ENCODE measurements around the gene PRXL2A. TPM values are rescaled to one million over a fixed set of nuclear protein-coding genes. Genes with fewer than 3 reads are reported as not detected.

The PRXL2A gene
- total RNA-seq, 1 donor from 2014 or later = 52.9 TPM

DNA sequence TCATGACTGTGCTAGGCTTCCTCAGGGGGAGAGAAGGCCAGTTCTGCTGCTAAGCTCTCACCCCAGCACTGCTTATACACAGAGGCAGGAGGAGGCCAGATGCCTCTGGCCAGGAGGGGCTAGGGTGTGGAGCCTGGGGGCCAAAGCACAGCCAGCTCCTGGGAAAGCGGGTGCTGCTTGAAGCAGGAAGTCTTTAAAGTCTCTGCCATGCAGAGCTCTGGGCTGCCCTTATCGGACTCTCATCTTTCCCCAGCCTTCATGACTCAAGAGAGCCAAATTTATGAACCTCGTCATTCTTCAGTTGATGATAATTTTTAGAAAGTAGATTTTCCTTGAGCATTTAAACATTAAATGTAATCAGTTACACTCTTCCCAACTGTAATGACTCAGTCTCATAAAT lies 34.5 kb downstream of the PRXL2A start:
- Histone ChIP-seq H3K4me3 (no peak overlapping the region), H3K9me3 (no peaks in the 10 kb centered on the region), H3K27me3 (no peaks in the 10 kb centered on the region), H3K36me3 (no peaks in the 10 kb centered on the region), H3K27ac (no peak overlapping the region), H3K4me1 (peaks cover 14% of the 10 kb centered on the region)
- no peak for ATAC-seq
- TF ChIP-seq, protein P1, sequence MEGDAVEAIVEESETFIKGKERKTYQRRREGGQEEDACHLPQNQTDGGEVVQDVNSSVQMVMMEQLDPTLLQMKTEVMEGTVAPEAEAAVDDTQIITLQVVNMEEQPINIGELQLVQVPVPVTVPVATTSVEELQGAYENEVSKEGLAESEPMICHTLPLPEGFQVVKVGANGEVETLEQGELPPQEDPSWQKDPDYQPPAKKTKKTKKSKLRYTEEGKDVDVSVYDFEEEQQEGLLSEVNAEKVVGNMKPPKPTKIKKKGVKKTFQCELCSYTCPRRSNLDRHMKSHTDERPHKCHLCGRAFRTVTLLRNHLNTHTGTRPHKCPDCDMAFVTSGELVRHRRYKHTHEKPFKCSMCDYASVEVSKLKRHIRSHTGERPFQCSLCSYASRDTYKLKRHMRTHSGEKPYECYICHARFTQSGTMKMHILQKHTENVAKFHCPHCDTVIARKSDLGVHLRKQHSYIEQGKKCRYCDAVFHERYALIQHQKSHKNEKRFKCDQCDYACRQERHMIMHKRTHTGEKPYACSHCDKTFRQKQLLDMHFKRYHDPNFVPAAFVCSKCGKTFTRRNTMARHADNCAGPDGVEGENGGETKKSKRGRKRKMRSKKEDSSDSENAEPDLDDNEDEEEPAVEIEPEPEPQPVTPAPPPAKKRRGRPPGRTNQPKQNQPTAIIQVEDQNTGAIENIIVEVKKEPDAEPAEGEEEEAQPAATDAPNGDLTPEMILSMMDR (IDR thresholded peaks at IDR 0.05) = no peak
- intact Hi-C loops (cut with DNase I) = no loop called here
- no peak for DNase-seq

DNA sequence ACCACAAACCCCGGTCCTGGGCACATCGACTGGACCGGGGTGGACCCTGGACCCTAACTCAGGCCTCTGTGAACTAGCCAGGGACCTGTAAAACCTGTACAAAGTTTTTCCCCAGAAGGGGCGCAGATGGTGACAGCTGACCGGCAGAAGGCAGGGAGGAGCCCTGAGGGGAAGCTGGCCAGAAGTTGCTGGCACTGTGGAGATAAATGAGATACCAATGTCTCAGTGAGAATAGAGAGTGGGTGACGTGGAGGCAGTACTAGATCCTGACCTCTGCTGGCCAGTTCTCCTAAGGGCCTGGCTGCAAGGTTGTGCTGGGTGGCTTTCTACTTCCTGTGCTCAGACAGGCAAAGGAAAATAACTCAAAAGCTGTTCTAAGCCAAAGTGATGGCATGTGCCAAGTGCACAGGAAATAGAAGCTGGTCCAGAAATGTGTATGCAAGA lies 35.2 kb downstream of the PRXL2A start:
- peaks cover 17% of the 10 kb centered on the region for H3K4me1 ChIP-seq
- H3K27ac ChIP-seq = no peak overlapping the region
- intact Hi-C loops (cut with DNase I) = no loop called here
- DNase-seq (no peak), ATAC-seq (peak; percentile 75)
- TF ChIP-seq, protein P1 (IDR thresholded peaks at IDR 0.05) = peak; percentile 46
- H3K27me3 ChIP-seq = no peaks in the 10 kb centered on the region
- no peaks in the 10 kb centered on the region for H3K36me3 ChIP-seq
- H3K4me3 ChIP-seq = no peak overlapping the region
- no peaks in the 10 kb centered on the region for H3K9me3 ChIP-seq

DNA sequence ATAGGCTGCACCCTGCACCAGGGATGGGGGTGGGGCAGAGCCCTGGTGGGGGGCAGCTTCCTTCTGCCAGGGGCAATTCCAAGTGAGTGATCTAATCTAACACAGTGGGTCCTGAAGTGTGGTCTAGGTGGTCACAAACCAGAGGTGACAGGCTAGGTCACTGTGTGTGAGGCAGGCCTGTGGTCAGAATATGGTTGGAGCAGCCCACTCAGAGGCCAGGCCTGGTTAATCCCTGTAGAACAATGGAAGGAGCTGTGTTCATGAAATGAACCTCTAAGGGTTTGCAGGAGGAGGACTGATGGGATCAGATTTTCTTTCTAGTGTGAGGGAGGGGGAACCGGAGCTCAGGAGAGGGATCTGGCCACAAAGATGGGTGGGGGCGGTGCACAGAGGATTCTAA lies 35.8 kb downstream of the PRXL2A start:
- intact Hi-C loops (cut with DNase I) = no loop called here
- Histone ChIP-seq H3K36me3 (no peaks in the 10 kb centered on the region), H3K4me3 (no peak overlapping the region), H3K27ac (no peak overlapping the region), H3K9me3 (no peaks in the 10 kb centered on the region), H3K27me3 (no peaks in the 10 kb centered on the region), H3K4me1 (peaks cover 19% of the 10 kb centered on the region)
- DNase-seq (no peak), ATAC-seq (no peak)
- TF ChIP-seq, protein P1 (IDR thresholded peaks at IDR 0.05) = no peak

GRCh38 chr10:80444646-80445319 lies 36.4 kb downstream of the PRXL2A start:
- H3K36me3 ChIP-seq = no peaks in the 10 kb centered on the region
- no peaks in the 10 kb centered on the region for H3K27me3 ChIP-seq
- intact Hi-C loops (cut with DNase I) = no loop called here
- H3K4me1 ChIP-seq = peaks cover 19% of the 10 kb centered on the region
- no peaks in the 10 kb centered on the region for H3K9me3 ChIP-seq
- ATAC-seq (peak; percentile 91), DNase-seq (peak; percentile 80)
- TF ChIP-seq, protein P1 (IDR thresholded peaks at IDR 0.05) = peak; percentile 80
- no peak overlapping the region for H3K4me3 ChIP-seq
- no peak overlapping the region for H3K27ac ChIP-seq

GRCh38 chr10:80447436-80448190 lies 39.3 kb downstream of the PRXL2A start:
- Histone ChIP-seq H3K4me1 (peaks cover 19% of the 10 kb centered on the region), H3K36me3 (no peaks in the 10 kb centered on the region), H3K9me3 (no peaks in the 10 kb centered on the region), H3K27me3 (no peaks in the 10 kb centered on the region), H3K4me3 (no peak overlapping the region), H3K27ac (no peak overlapping the region)
- TF ChIP-seq, protein P1 (IDR thresholded peaks at IDR 0.05) = no peak
- DNase-seq (no peak), ATAC-seq (no peak)
- intact Hi-C loops (cut with DNase I) = no loop called here
